GM18507 (cell line): ENCODE measurements around the gene RANBP3L.

Source experiments
- DNase-seq: peaks from one replicate; pipeline ENCODE4 v3.0.0; 2011; ENCODE audit warnings: low read depth; ENCODE audit not compliant: insufficient read length; ENCODE audit errors: extremely low spot score
- FAIRE-seq: peaks from 2 replicates; lab custom pipeline; 2011; peaks lifted over from hg19 to GRCh38; lab: Jason Lieb, UNC

Gene RANBP3L

GRCh38 chr5:36251218-36251617 lies 50.5 kb downstream of the RANBP3L start:
- FAIRE-seq: peak; percentile 33
- DNase-seq: no peak

DNA sequence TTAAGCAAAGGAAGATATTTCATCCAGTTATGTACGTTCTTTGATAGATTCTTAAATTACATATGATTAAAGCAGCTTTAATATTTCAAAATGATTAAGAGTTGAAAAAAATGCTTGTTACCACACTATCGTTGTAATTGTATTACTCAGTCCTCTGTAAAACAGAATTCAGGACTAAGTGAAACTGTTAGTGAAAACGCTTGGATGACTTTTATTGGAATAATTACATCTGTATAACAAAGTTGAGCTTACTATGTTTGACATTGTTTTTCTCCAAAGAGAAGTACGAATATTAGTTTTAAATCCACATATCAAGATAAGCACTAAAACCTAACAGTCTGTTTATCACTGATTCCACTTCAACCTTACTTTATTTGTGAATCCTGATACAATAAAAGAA lies 51.3 kb downstream of the RANBP3L start:
- DNase-seq: no peak
- no peak for FAIRE-seq

GRCh38 chr5:36246036-36246800 lies 55.5 kb downstream of the RANBP3L start:
- DNase-seq (no peak), FAIRE-seq (no peak)

- FAIRE-seq: no peak
- no peak for DNase-seq
These were observed 57.6 kb downstream of the RANBP3L start for GRCh38 chr5:36244076-36244475.

DNA sequence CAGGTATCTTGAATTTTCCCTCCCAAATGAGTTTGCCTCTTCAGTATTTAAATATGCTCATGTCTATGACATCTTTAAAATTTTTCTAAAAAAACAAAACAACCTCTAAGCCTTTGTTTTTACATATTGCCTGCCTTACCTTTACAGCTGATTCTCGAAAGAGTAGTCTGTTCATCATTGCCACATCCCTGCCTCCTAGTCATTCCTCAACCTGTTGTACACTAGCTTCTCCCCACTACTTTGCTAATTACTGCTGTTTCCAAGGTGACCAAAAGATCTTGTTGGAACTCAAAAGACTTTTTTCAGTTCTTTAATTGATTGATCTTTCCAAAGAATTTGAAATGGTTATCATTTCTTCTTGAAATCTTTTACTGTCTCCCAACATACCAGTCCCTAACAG lies 58.0 kb downstream of the RANBP3L start:
- FAIRE-seq (no peak), DNase-seq (no peak)

DNA sequence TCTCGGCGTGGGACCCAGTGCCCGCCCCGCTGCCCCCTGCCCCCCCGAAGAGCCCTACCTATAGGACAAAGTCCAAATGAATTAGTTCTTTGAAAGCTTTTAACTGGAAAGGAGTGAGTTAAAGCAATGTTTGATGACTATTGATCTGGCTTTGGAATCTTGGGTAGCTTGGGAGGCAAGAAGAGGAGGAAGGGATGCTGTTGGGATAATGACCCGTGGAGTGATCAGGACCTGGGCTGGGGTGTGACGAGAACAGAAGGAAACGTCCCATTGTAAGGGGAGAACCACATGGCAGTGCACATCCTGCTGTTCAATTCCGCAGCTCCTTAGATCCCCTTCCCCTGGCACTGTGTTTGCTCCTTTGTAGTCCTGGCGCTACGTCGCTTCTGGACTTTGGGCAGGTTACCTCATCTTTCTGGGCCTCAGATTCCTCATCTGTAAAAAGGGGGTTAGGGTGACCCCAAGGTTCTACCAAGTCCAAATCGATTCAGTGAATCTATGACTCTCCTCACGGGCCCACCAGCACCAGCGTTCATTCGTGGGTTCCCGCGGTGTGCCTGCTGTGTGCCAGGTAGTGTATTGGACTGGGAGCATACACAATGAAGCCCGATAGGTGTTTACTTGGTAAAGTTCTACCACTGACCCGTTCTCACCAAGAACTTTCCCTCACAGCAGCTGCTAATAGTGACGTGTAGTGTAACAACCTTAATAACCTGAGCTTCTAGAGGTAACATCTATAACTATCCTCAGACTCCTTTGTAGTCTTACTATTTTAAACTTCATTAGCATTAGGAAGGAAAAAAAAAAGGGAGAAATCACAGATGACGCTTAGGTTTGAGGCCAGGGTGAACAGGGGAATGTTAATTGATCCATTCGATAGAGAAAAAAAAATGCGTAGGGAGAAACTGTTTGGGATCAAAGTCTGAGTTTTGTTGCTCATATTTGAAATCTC lies 58.9 kb downstream of the RANBP3L start:
- DNase-seq (no peak), FAIRE-seq (no peak)

- FAIRE-seq (peak; percentile 95), DNase-seq (peak; percentile 92)
These were observed 59.8 kb downstream of the RANBP3L start, which contains the start of gene NADK2 for GRCh38 chr5:36241631-36242533. NADK2 (minus strand) TSS chr5:36241925; CDS start chr5:36241798, 127 bp downstream.

DNA sequence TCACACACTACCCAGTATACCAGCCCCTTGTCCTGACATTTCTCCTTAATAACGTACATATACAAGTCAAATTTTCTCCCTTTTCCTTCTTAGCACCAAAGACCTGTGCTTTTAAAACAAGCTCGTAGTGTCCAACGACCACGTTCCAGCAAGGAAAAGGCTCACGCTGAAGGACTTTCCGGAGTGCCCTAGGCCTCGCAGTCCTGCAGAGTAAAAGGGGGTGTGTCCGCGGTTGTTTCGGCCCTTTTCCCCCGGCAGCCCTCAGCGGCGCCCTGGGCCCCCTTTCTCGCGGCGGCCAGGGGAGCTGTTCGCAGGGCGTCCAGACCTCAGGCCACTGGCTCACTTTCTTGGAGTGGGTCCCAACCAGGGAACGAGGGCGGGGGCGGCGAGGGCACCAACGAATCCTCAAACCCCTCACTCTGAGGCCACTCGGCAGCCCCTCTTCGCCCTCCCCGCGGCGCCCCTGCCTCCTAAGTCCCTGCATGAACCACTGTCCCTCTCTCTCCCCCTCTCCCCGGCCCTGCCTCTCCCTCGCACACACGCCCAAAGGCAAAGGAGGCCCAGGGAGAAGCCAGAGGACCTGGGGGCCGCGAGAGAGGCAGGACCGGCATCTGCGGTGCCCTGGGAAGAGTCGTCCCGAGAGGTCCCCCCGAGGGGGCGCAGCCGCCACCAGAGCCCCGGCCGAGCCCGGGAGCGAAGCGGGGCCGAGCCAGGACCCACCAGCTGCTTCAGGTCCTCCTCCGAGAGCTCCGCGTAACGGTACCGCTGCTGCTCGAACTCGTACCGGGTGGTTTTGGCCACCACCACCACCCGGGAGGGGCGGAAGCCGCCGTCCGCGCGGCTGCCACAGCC lies 60.7 kb downstream of the RANBP3L start:
- DNase-seq (peak; percentile 12), FAIRE-seq (peak; percentile 62)

DNA sequence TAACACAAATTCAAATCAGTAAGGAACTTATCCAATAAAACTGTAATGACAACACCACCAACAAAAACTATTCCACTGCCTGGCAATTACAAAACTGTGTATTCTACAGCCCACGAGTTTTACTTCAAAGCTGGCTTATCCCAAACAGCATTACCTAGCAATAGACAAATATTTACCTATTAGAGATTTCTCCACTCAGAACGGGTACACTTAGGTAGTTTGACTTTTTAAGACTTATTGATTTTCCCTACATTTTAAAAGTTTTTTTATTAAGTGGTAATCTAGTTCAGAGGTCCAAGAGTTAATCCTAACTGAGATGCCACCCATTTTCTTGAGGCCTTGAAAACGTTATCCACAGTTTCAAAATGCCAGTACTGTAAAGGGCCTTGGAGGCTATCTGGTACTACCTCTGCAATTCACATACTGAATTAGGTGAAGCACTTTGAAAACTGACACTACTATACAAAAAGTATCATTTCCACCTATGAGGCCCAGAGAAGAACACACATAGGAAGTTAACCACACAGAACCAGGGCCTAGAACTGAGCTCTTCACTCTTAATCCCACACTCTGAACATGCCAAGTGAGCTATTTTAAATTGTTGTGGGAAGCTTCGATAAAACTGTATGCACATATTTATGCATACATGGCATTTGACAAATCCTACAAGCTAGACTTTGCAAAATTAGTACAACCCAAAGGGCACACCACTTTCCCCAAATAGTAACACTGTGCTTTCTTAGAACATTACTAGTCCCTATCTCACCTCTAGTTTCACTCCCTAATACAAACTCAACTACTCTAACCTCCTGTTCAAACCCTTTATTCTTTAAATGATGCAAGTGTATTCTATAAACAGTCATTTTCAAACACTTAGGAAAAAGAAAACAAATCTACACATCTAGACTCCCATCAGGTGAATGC lies 62.1 kb downstream of the RANBP3L start:
- FAIRE-seq (no peak), DNase-seq (no peak)

DNA sequence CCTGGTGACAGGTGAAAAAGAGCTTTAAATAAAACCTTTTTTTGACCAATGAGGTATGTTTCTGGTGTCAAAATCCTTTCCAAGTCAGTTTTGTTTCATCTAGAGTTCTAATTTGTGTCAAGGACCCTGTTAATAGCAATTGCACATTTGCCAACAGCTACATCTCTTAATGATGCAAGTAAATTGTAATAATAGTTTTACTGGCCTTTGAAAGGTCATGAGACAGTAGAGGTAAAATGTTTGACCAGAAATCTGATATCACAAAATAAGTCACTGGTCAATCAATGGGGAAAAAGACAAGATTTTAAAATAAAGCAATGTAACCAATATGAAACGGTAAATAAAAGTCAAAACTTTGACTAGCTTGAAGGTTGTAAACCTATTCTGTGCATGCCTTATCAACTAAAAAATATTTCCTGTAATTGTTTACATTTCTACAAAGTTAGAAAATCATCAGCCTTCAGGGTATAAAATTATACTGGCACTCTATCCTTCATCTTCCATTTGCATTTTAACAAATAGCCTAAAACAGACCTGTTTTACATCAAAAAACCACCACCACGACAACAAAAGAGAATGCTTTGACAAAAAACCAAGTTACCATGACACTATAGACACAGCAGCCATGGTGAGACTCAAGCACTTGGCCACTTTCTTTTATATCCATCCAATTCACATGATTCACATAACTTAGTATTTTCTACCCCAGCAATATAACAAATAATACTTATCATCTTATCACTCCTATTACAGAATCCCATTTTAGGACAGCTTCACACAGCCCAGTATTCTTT lies 63.0 kb downstream of the RANBP3L start:
- DNase-seq (no peak), FAIRE-seq (no peak)

DNA sequence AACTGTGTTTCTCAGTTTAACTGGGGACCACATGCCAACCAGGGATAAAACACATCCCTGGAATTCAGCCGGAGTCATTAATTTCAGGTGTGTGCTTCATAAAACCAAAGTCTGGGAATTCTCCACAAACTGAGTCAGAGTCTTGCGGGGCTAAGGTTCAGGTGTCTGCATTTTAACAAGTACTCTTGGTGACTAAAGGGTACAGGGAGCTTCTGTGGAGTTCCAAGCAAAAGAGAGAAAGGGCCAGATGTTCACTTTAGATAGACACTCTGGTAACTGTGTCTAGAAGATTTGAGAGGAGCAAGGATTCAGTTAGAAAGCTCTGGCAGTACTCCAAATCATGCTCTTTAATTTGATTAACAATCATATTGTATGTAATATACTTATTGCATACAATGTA lies 64.0 kb downstream of the RANBP3L start:
- DNase-seq: no peak
- FAIRE-seq: no peak

- DNase-seq (no peak), FAIRE-seq (no peak)
These were observed 64.9 kb downstream of the RANBP3L start for GRCh38 chr5:36236801-36237200.

DNA sequence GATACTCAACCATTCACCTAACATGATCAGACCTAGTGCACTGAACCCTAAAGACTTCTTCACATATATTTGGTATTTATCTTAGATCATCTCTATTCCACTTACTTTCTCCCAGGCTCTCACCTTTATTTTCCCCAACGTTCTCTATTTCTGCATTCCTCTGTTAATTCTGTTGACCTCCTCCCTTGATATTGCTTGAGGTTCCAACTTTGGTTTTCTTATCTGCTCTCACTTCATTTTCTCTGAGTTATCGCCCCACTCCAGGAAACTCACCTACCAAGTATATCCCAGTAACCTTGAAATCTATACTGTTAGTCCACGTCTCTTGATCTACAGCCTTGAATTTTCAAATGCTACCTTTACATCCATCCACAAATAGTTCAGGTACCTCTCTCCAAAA lies 69.2 kb downstream of the RANBP3L start:
- FAIRE-seq: no peak

GRCh38 chr5:36230151-36230790 lies 71.4 kb downstream of the RANBP3L start:
- no peak for FAIRE-seq
- DNase-seq: no peak

More for the DNA sequence above, 69.2 kb downstream of the RANBP3L start:
- no peak for DNase-seq

DNA sequence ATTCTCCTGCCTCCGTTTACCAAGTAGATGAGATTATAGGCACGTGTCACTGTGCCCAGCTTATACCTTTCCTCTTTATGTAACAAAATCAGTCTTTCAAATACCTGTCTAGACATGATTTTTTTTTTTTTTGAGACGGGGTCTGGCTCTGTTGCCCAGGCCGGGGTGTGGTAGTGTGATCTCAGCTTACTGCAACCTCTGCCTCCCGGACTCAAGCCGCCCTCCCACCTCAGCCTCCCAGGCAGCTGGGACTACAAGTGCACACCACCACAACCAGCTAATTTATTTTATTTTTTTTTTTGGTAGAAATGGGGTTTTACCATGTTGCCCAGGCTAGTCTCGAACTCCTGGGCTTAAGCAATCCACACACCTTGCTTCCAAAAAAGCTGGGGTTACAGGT lies 73.2 kb downstream of the RANBP3L start:
- DNase-seq (no peak), FAIRE-seq (no peak)

GRCh38 chr5:36227046-36227445 lies 74.7 kb downstream of the RANBP3L start:
- DNase-seq (no peak), FAIRE-seq (no peak)
